GM18526 (cell line): ENCODE data around the gene SPEF2.

Source experiments
- POLR2A ChIP-seq: IDR thresholded peaks from 3 replicates; pipeline ENCODE4 v1.6.1; 2011; ENCODE audit not compliant: insufficient read length; ENCODE audit errors: extremely low read depth

Gene SPEF2

DNA sequence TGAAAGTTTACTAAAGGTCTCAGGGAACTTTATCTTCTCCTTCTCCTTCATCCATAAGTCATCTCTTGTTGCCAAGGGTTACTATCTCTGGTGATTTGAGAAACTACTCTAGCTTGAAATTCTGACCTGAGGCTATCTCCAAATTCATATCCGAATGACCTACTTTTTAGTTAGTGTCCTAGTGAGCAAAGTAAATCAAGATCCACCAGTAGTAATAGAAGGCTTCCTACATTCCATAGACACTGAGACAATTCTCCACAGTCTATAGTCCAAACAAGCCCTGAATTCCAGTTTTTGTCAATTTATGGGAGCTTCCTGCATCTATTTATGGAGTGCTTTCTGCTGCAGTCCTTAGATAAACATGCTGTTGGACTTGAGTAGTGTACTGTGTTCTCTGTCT lies 244.1 kb downstream of the SPEF2 start:
- no peak for TF ChIP-seq POLR2A

DNA sequence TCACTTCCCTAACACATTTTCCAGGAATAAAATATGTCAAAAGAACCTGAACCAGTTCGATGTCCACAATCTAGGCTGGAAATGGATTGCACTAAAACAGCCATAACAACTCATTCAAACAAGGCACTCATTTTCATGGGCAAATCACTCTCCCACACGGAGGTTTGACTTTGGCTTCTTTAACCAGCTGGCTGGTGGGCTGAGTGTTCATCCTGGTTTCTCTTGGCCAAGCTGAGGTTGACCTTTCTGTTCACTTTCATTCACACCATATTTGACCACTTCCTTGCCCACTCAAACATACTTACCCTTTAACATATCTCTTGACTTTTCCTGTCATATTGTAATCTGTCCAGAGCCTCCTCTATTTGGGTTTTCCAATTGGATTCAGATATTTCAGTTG lies 244.5 kb downstream of the SPEF2 start:
- no peak for TF ChIP-seq POLR2A

DNA sequence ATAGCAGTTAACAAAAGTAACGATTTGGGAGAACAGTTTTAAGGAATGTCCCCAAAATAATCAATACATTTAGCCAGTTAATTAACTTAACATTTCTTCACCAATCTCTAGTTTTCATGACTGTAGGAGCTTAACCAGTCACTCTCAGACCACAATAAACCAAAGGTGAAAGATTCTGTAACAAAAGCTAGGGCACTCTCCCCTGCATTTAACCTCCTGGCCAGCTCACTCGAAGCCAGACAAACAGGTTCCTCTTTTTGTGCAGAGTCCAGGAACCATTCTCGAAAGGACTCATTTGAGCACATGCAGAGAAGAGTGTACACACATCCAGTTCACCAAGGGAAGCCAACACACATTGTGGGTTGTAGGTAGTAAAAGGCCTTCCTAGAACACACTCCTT lies 245.5 kb downstream of the SPEF2 start:
- TF ChIP-seq POLR2A = no peak
